Rectal smooth muscle tissue (tissue), 1 donor: ENCODE measurements around the gene EDEM1.

ENCODE experiments used
- H3K27ac ChIP-seq: one replicate; pipeline ENCODE4 v1.7.0; 2013; ENCODE audit warnings: low read depth, low read length, inconsistent platforms
- H3K27me3 ChIP-seq: one replicate; pipeline ENCODE4 v1.7.0; 2013; ENCODE audit warnings: low read length; ENCODE audit not compliant: control insufficient read depth, insufficient read depth
- H3K36me3 ChIP-seq: one replicate; pipeline ENCODE4 v1.7.0; 2013; ENCODE audit warnings: low read length; ENCODE audit not compliant: control insufficient read depth, insufficient read depth
- H3K4me1 ChIP-seq: one replicate; pipeline ENCODE4 v1.7.0; 2013; ENCODE audit warnings: low read length; ENCODE audit not compliant: control insufficient read depth, insufficient read depth
- H3K4me3 ChIP-seq: one replicate; pipeline ENCODE4 v1.7.0; 2013; ENCODE audit warnings: low read length
- H3K9ac ChIP-seq: one replicate; pipeline ENCODE4 v1.7.0; 2013; ENCODE audit warnings: low read length

The EDEM1 gene

DNA sequence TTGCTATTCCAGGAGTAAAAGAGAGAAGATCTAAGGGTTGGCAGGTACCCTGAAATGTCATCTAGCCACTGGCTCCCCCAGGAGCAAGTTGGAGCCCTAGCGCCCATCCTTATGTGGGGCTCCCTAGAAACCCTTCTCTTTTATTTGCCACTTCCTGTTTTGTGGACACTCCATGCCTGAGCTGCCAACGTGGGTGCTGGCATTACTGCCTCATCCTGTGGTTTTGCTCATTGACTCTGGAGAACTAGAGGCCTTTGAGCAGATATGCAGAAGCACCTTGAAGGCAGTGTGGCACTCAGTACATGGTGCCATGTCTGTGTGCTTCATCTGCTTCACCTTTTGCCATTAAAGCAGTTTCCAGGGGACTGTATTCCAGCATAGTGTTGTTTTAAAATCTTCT, 8.1 kb downstream of the EDEM1 start:
- H3K27ac ChIP-seq = no peak overlapping the region
- no peak overlapping the region for H3K4me3 ChIP-seq
- H3K36me3 ChIP-seq = no peaks in the 10 kb centered on the region
- H3K27me3 ChIP-seq = no peaks in the 10 kb centered on the region
- no peak overlapping the region for H3K9ac ChIP-seq
- H3K4me1 ChIP-seq = no peaks in the 10 kb centered on the region

DNA sequence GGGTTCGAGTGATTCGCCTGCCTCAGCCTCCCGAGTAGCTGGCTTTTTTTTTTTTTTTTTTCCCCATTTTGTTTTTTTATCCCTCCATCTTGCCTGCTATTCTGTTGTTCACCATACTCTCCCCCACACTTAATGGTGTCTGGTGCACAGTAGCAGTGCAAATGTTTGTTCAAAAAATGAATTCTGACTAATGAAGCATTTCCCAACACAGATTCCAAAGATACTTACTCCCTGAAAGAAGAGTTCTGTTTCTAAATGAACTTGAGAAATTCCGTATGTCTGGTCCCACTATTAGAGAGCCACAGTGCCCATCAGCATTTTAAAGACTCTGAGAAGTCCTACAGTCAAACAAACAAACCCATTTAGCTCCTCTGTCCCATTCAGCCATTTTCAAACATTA, 9.5 kb downstream of the EDEM1 start:
- H3K27me3 ChIP-seq = no peaks in the 10 kb centered on the region
- no peak overlapping the region for H3K27ac ChIP-seq
- no peaks in the 10 kb centered on the region for H3K4me1 ChIP-seq
- H3K4me3 ChIP-seq = no peak overlapping the region
- H3K36me3 ChIP-seq = peaks cover 5% of the 10 kb centered on the region
- H3K9ac ChIP-seq = no peak overlapping the region

DNA sequence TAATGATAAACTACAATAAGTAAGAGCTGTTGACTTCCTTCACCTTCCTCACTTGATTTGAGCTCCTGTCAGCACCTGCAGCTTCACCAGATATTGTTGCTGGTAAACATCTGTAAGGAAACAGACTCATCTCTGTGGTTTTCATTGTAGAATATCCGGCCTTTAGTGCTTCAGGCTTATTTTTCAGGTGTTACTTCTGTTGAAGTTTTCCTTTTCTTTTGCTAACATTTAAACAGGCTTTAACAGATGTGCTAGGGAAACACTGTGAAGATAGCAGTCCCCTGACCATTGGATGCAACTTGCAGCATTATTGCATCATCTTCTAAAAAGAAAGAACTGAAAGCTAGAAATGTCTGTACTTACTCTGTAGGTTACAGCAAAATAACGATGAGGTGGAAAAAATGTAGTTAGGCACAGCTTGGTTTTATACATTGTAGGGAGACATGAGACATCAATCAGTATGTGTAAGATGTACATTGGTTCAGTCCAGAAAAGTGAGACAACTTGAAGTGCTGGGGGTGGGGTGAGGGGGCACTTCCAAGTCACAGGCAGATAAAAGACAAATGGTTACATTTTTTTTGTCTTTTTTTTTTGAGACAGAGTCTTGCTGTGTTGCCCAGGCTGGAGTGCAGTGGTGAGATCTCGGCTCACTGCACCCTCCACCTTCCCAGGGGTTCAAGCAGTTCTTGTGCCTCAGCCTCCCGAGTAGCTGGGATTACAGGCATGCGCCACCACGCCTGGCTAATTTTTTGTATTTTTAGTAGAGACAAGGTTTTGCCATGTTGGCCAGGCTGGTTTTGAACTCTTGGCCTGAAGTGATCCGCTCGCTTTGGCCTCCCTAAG, 10.2 kb downstream of the EDEM1 start:
- Histone ChIP-seq H3K4me1 (no peaks in the 10 kb centered on the region), H3K4me3 (no peak overlapping the region), H3K27ac (no peak overlapping the region), H3K36me3 (peaks cover 11% of the 10 kb centered on the region), H3K27me3 (no peaks in the 10 kb centered on the region), H3K9ac (no peak overlapping the region)

GRCh38 chr3:5198313-5198677, 10.8 kb downstream of the EDEM1 start:
- H3K4me1 ChIP-seq = no peaks in the 10 kb centered on the region

GRCh38 chr3:5198986-5199731, 11.7 kb downstream of the EDEM1 start:
- H3K9ac ChIP-seq = no peak overlapping the region

More at GRCh38 chr3:5198313-5198677, 10.8 kb downstream of the EDEM1 start:
- Histone ChIP-seq H3K4me3 (no peak overlapping the region), H3K27me3 (no peaks in the 10 kb centered on the region), H3K27ac (no peak overlapping the region), H3K36me3 (peaks cover 16% of the 10 kb centered on the region), H3K9ac (no peak overlapping the region)

DNA sequence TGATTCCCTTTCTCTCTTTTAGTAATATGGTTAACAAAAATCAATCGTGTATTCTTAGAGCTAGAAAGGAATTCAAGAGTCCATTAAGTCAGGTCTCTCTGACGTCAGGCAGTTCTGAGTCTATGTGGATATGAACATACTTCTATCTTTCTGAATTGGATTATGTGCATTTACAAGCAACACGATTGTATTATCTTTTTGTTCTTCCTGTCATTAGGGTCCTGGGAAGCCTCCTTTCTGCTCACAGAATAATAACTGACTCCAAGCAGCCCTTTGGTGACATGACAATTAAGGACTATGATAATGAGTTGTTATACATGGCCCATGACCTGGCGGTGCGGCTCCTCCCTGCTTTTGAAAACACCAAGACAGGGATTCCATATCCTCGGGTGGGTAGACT, 14.0 kb downstream of the EDEM1 start:
- H3K27me3 ChIP-seq = no peaks in the 10 kb centered on the region
- no peak overlapping the region for H3K27ac ChIP-seq
- H3K4me1 ChIP-seq = no peaks in the 10 kb centered on the region
- no peak overlapping the region for H3K4me3 ChIP-seq
- H3K36me3 ChIP-seq = peaks cover 33% of the 10 kb centered on the region
- no peak overlapping the region for H3K9ac ChIP-seq

More at GRCh38 chr3:5198986-5199731, 11.7 kb downstream of the EDEM1 start:
- Histone ChIP-seq H3K27ac (no peak overlapping the region), H3K4me3 (no peak overlapping the region), H3K27me3 (no peaks in the 10 kb centered on the region), H3K36me3 (peaks cover 20% of the 10 kb centered on the region), H3K4me1 (no peaks in the 10 kb centered on the region)

GRCh38 chr3:5202222-5202621, 14.7 kb downstream of the EDEM1 start:
- Histone ChIP-seq H3K9ac (no peak overlapping the region), H3K27ac (no peak overlapping the region), H3K4me1 (no peaks in the 10 kb centered on the region), H3K27me3 (no peaks in the 10 kb centered on the region), H3K36me3 (peaks cover 33% of the 10 kb centered on the region), H3K4me3 (no peak overlapping the region)

DNA sequence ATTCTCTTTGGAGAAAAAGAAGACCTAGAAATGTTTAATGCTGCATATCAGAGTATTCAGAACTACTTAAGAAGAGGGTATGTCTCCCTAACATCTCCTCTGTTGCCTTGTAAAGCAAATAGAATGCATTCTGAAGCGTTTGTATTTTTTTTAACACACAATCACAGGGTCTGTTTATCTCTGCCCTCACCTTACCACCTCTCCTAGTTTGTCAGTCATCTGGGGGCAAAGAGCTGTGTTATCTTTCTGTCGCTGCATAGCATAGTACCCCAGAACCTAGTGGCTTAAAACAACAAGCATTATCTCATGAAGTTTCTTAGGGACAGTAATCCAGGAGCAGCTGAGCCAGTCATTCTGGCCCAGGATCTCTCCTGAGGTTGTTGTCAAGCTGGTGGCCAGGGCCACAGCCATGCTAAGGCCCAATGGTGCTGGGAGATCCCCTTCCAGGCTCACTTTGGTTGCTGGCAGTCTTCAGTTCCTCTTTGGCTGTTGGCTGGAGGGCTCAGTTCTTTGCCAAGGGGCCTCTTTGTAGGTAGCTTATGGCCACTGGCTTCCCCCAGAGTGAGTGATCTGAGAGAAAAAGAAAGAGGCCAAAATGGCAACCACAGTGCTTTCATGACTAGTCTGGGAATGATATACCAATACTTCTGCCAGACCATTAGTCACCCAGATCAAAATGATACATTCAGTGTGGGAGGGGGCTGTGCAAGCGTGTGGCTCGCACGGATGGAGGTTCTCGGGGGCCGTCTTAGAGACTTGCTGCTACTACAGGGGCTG, 17.8 kb downstream of the EDEM1 start:
- H3K9ac ChIP-seq = no peak overlapping the region
- H3K36me3 ChIP-seq = peaks cover 49% of the 10 kb centered on the region
- no peak overlapping the region for H3K27ac ChIP-seq
- no peaks in the 10 kb centered on the region for H3K27me3 ChIP-seq
- no peaks in the 10 kb centered on the region for H3K4me1 ChIP-seq
- no peak overlapping the region for H3K4me3 ChIP-seq

DNA sequence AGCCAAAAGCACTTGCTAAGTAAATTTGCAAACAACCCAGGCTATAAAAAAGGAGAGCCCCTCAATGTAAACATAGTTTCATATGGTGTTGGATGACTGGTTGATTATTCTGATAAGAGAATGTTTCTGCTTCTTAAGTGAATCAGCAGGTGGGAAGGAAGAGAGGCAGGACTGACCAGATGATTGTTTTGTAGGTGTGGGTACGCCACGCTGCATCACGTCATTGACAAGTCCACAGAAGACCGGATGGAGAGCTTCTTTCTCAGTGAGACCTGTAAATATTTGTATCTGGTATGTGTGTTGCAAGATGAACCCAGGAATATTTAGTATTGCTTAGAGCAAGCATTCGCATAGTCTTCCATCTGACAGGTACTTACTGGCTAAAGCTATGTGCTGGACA, 23.4 kb downstream of the EDEM1 start:
- Histone ChIP-seq H3K9ac (no peak overlapping the region), H3K27ac (no peak overlapping the region), H3K36me3 (peaks cover 51% of the 10 kb centered on the region)

DNA sequence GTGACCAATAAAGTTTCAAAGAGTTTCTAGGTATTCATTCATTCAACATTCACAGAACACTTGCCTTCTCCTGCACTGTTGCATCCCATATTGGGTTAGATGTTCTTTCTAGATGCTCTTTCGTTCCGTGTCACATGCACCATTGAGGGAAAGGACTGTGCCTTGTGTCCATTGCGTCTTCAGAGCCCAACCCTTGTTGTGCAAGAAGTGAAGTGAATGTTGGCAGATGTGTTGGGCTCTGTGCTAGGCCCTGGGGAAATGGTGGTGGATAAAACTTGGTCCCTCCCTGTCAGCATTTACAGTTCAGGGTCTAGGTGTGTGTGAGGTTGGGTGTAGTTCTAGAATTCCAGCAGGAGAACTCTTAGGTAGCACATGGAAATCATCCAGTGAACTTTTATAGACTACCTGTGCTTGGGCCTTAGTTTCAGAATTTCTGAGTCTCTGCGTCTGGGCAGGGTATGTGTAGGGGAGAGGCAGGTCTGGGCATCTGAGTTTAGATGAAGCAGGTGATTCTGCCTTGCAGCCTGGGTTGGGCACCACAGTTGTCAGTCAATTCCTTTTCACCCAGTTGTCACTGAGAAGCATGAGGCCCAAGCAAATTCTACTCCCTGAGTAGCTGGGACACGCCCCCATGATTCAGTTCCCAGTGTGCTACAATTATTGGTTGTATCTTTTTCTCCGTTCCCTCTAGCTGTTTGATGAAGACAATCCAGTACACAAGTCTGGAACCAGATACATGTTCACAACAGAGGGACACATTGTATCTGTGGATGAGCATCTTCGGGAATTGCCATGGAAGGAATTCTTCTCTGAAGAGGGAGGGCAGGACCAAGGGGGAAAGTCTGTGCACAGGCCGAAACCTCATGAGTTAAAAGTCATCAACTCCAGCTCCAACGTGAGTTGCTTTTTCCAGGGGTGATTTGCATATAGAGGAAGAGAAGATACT, 25.4 kb downstream of the EDEM1 start:
- H3K4me3 ChIP-seq = no peak overlapping the region
- no peak overlapping the region for H3K9ac ChIP-seq
- H3K27ac ChIP-seq = no peak overlapping the region
- H3K4me1 ChIP-seq = no peaks in the 10 kb centered on the region
- H3K27me3 ChIP-seq = no peaks in the 10 kb centered on the region
- H3K36me3 ChIP-seq = peaks cover 59% of the 10 kb centered on the region

More for the DNA sequence above, 23.4 kb downstream of the EDEM1 start:
- Histone ChIP-seq H3K4me1 (no peaks in the 10 kb centered on the region), H3K4me3 (no peak overlapping the region), H3K27me3 (no peaks in the 10 kb centered on the region)

GRCh38 chr3:5213574-5213966, 26.1 kb downstream of the EDEM1 start:
- no peak overlapping the region for H3K9ac ChIP-seq
- peaks cover 56% of the 10 kb centered on the region for H3K36me3 ChIP-seq
- H3K27ac ChIP-seq = no peak overlapping the region
- no peak overlapping the region for H3K4me3 ChIP-seq
- H3K4me1 ChIP-seq = no peaks in the 10 kb centered on the region
- H3K27me3 ChIP-seq = no peaks in the 10 kb centered on the region
